ENCODE results near the gene GOSR2. TPM values are rescaled to one million over a fixed set of nuclear protein-coding genes. Genes with fewer than 3 reads are reported as not detected.

The GOSR2 gene
- total and polyA plus RNA-seq, 9 of the 15 experiments (the other 6 are each of a cell fraction or from before 2014, with no cell fraction given) = 32.7 to 96.3 (median 48.9) TPM

DNA sequence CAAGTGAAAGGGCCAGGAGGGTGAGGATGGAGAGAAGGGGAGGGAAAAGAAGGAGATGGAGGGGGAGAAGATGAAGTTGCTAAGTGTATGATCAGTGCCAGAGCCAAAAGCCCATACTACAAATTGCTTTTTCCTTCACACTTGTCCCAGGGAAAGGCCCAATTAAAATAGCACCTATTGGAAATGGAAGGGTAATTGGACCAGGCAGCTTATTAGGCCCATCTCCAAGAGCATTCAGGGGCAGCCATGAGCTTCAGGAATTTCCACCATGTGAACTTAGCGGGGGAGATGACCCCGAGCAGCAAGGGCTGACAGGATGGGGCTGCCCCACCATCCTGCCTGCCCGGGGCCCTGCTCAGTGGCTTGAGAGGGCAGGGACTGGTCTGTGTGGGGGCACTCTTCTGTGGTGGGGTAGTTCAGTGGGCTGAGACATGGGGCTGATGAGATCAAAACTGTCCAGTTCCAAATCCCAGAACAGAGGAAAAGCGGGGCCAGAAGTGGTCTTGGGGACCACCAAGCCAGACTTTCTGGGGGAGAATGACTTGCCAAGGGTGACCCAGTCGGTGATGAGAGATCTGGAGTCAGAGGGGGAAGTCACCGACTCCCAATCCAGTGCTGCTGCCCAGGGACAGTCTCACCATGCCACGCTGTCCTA is 27.5 kb downstream of the GOSR2 start:
- H3K9me1 ChIP-seq (ENCODE audit: control insufficient read depth, insufficient read depth, low read length) = no peaks in the 10 kb centered on the region
- H3K9ac ChIP-seq (ENCODE audit: insufficient read depth in 1 of 2, low read depth in 2 of 2, low read length in 2 of 2) = no peak overlapping the region
- no peak overlapping the region for H3K27ac ChIP-seq (ENCODE audit: extremely low read depth, low read depth, low read length)
- ChIA-PET POLR2A (interaction anchor here (0.8 to 3.1 kb wide), 5 partner anchors 8 to 45 kb away, joined by 3 to 9 read pairs (median 8); no protein-coding TSS in a partner anchor), CTCF (ENCODE audit: low intra/inter-chr PET ratio) (no interaction called here)
- in situ Hi-C loops (cut with MboI) (no loop called here), intact Hi-C loops (cut with micrococcal nuclease) (no loop called here)
- no peak for FAIRE-seq
- no peak overlapping the region for H2AFZ ChIP-seq (ENCODE audit: low read depth, low read length)
- H3K4me3 ChIP-seq = no peak overlapping the region
- 2% methylated on average over 7 of the region's 7 CpGs for WGBS (ENCODE audit: insufficient coverage, low coverage, missing lambda C conversion rate)
- H3K9me3 ChIP-seq (replicated peaks; ENCODE audit: control insufficient read depth, insufficient read depth, low read depth, low read length) = no peaks in the 10 kb centered on the region
- H3K27me3 ChIP-seq (ENCODE audit: control insufficient read depth in 2 of 2, insufficient read depth in 2 of 2, low read length in 2 of 2) = peaks cover 3 to 39% of the 10 kb centered on the region in 2 experiments; a peak in 4 of 5 replicates
- no peak for ATAC-seq
- no peaks in the 10 kb centered on the region for H3K36me3 ChIP-seq (ENCODE audit: control insufficient read depth, insufficient read depth, low read length)
- BruUV-seq (replicated peaks) = no TSS peak
- no peak for DNase-seq (ENCODE audit: extremely low read depth in 1 of 4, low spot score in 3 of 4)
- peaks cover 20% of the 10 kb centered on the region; the same call in 1 of the 2 replicates for H4K20me1 ChIP-seq (replicated peaks; ENCODE audit: control insufficient read depth, insufficient read depth, low read length)
- no peaks in the 10 kb centered on the region for H3K79me2 ChIP-seq (ENCODE audit: control insufficient read depth, insufficient read depth, low read length)
- no peaks in the 10 kb centered on the region for H3K4me1 ChIP-seq (replicated peaks in 1 of 2; ENCODE audit: control insufficient read depth in 2 of 2, insufficient read depth in 2 of 2, low read length in 2 of 2)
- H3K4me2 ChIP-seq (ENCODE audit: insufficient read depth, low read length) = no peak overlapping the region
- TF ChIP-seq TCF7 (IDR thresholded peaks at IDR 0.05; ENCODE audit: borderline replicate concordance) (no peak), GTF2A2 (tag; IDR thresholded peaks at IDR 0.05) (no peak), SIX5 (IDR thresholded peaks at IDR 0.05; ENCODE audit: borderline replicate concordance in 1 of 2, insufficient read depth in 1 of 2, low read depth in 1 of 2, low read length in 2 of 2) (no peak), ZNF324 (CRISPR knock-in tag; IDR thresholded peaks at IDR 0.05) (no peak), CEBPG (CRISPR knock-in tag; IDR thresholded peaks at IDR 0.05) (no peak), CEBPG (tag; conservative IDR thresholded peaks at IDR 0.05 in 1 of 2, IDR thresholded peaks at IDR 0.05 in 1 of 2) (no peak), ELF2 (CRISPR knock-in tag; IDR thresholded peaks at IDR 0.05) (no peak), NCOA2 (IDR thresholded peaks at IDR 0.05; ENCODE audit: partially characterized antibody in 2 of 2) (no peak), ARHGAP35 (IDR thresholded peaks at IDR 0.05; ENCODE audit: partially characterized antibody) (no peak)
- TF ChIP-seq, protein P1, sequence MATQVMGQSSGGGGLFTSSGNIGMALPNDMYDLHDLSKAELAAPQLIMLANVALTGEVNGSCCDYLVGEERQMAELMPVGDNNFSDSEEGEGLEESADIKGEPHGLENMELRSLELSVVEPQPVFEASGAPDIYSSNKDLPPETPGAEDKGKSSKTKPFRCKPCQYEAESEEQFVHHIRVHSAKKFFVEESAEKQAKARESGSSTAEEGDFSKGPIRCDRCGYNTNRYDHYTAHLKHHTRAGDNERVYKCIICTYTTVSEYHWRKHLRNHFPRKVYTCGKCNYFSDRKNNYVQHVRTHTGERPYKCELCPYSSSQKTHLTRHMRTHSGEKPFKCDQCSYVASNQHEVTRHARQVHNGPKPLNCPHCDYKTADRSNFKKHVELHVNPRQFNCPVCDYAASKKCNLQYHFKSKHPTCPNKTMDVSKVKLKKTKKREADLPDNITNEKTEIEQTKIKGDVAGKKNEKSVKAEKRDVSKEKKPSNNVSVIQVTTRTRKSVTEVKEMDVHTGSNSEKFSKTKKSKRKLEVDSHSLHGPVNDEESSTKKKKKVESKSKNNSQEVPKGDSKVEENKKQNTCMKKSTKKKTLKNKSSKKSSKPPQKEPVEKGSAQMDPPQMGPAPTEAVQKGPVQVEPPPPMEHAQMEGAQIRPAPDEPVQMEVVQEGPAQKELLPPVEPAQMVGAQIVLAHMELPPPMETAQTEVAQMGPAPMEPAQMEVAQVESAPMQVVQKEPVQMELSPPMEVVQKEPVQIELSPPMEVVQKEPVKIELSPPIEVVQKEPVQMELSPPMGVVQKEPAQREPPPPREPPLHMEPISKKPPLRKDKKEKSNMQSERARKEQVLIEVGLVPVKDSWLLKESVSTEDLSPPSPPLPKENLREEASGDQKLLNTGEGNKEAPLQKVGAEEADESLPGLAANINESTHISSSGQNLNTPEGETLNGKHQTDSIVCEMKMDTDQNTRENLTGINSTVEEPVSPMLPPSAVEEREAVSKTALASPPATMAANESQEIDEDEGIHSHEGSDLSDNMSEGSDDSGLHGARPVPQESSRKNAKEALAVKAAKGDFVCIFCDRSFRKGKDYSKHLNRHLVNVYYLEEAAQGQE (IDR thresholded peaks at IDR 0.05; ENCODE audit: borderline replicate concordance) = no peak
- TF ChIP-seq, protein P1 (CRISPR knock-in tag; IDR thresholded peaks at IDR 0.05; ENCODE audit: low read depth) = no peak
- TF ChIP-seq, protein P2, sequence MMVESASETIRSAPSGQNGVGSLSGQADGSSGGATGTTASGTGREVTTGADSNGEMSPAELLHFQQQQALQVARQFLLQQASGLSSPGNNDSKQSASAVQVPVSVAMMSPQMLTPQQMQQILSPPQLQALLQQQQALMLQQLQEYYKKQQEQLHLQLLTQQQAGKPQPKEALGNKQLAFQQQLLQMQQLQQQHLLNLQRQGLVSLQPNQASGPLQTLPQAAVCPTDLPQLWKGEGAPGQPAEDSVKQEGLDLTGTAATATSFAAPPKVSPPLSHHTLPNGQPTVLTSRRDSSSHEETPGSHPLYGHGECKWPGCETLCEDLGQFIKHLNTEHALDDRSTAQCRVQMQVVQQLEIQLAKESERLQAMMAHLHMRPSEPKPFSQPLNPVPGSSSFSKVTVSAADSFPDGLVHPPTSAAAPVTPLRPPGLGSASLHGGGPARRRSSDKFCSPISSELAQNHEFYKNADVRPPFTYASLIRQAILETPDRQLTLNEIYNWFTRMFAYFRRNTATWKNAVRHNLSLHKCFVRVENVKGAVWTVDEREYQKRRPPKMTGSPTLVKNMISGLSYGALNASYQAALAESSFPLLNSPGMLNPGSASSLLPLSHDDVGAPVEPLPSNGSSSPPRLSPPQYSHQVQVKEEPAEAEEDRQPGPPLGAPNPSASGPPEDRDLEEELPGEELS (CRISPR knock-in tag; IDR thresholded peaks at IDR 0.05; ENCODE audit: borderline replicate concordance) = no peak
